Karpas-422 (cell line): ENCODE measurements around the gene UBE2F. TPM values are rescaled to one million over a fixed set of nuclear protein-coding genes. Genes with fewer than 3 reads are reported as not detected.
A peak's percentile ranks its signal among the peaks of the same experiment; 100 is the strongest.
"Not testable (repeated sequence)": the region's sequence is repeated elsewhere in the genome, so short reads cannot be mapped to it uniquely, and the experiment has no call there.

Source experiments
- DNase-seq: peaks from one replicate; pipeline ENCODE4 v3.0.0-alpha.2; 2015
- H2AFZ ChIP-seq: fragments of 200-600 bp; sonication (generic); 2 replicates; pipeline ENCODE4 v1.6.1; 2014; ENCODE audit warnings: antibody characterized with exemption, low read length, mixed read lengths
- H3K27ac ChIP-seq: fragments of 200-600 bp; sonication (generic); 2 replicates; pipeline ENCODE4 v1.5.1; 2014; ENCODE audit warnings: mild to moderate bottlenecking, low read length, moderate library complexity
- H3K27me3 ChIP-seq: fragments of 200-600 bp; sonication (generic); 2 replicates; pipeline ENCODE4 v1.6.1; 2014; ENCODE audit warnings: low read length, mixed read lengths
- H3K36me3 ChIP-seq: fragments of 200-600 bp; sonication (generic); 2 replicates; pipeline ENCODE4 v1.6.1; 2014; ENCODE audit warnings: low read length, mixed read lengths; ENCODE audit not compliant: insufficient read depth
- H3K4me1 ChIP-seq: fragments of 200-600 bp; sonication (generic); 2 replicates; pipeline ENCODE4 v1.6.1; 2014; ENCODE audit warnings: mild to moderate bottlenecking, low read length, mixed read lengths
- H3K4me2 ChIP-seq: fragments of 200-600 bp; sonication (generic); 2 replicates; pipeline ENCODE4 v1.6.1; 2014; ENCODE audit warnings: low read length, low read depth, mild to moderate bottlenecking; ENCODE audit not compliant: poor library complexity, severe bottlenecking
- H3K4me3 ChIP-seq: fragments of 200-600 bp; sonication (generic); 2 replicates; pipeline ENCODE4 v1.5.1; 2014; ENCODE audit warnings: mild to moderate bottlenecking, antibody characterized with exemption, low read length, mixed read lengths
- H3K79me2 ChIP-seq: fragments of 200-600 bp; sonication (generic); 2 replicates; pipeline ENCODE4 v1.6.1; 2014; ENCODE audit warnings: mild to moderate bottlenecking, low read length, mixed read lengths
- H3K9ac ChIP-seq: fragments of 200-600 bp; sonication (generic); 2 replicates; pipeline ENCODE4 v1.6.0; 2014; ENCODE audit warnings: low read length
- H3K9me2 ChIP-seq: fragments of 200-600 bp; sonication (generic), shearing (Covaris generic); replicated peaks from 2 replicates; pipeline ENCODE4 v1.6.0; 2014; ENCODE audit warnings: mild to moderate bottlenecking, low read length, moderate library complexity; ENCODE audit not compliant: insufficient read depth
- H3K9me3 ChIP-seq: fragments of 300-700, 200-600 bp; sonication (generic); 2 replicates; pipeline ENCODE4 v1.6.1; 2014; ENCODE audit warnings: low read length, mixed read lengths
- H4K20me1 ChIP-seq: fragments of 200-600 bp; sonication (generic); 2 replicates; pipeline ENCODE4 v1.6.1; 2014; ENCODE audit warnings: mild to moderate bottlenecking, antibody characterized with exemption, low read length, low read depth; ENCODE audit not compliant: insufficient read depth
- total RNA-seq: library from RNA; depleted of rRNA; stranded (reverse); fragments of >200 nt; shearing (Covaris generic); gene quantifications from 2 replicates; pipeline ENCODE4 v1.2.3, GENCODE V29; 2014; ENCODE audit warnings: low replicate concordance

UBE2F gene
- total RNA-seq, 1 experiment from 2014 or later: 63.3 TPM

- H3K4me3 ChIP-seq: no peak overlapping the region
Observed at GRCh38 chr2:238029853-238030252, 63.0 kb downstream of the UBE2F start.

GRCh38 chr2:238030422-238031155, 63.8 kb downstream of the UBE2F start:
- Histone ChIP-seq H3K9me2 (no peaks in the 10 kb centered on the region), H3K27ac (no peak overlapping the region)

More at GRCh38 chr2:238029853-238030252, 63.0 kb downstream of the UBE2F start:
- Histone ChIP-seq H4K20me1 (no peaks in the 10 kb centered on the region), H3K4me2 (no peak overlapping the region), H3K9me3 (no peaks in the 10 kb centered on the region), H3K27ac (no peak overlapping the region), H2AFZ (no peak overlapping the region), H3K4me1 (no peaks in the 10 kb centered on the region), H3K9me2 (no peaks in the 10 kb centered on the region), H3K27me3 (no peaks in the 10 kb centered on the region), H3K79me2 (no peaks in the 10 kb centered on the region), H3K36me3 (no peaks in the 10 kb centered on the region), H3K9ac (no peak overlapping the region)
- no peak for DNase-seq

GRCh38 chr2:238031751-238032150, 64.9 kb downstream of the UBE2F start:
- Histone ChIP-seq H3K9me2 (no peaks in the 10 kb centered on the region), H3K79me2 (no peaks in the 10 kb centered on the region), H4K20me1 (no peaks in the 10 kb centered on the region), H3K4me3 (no peak overlapping the region), H3K4me1 (no peaks in the 10 kb centered on the region), H3K4me2 (no peak overlapping the region), H3K27me3 (no peaks in the 10 kb centered on the region), H3K9me3 (no peaks in the 10 kb centered on the region), H2AFZ (no peak overlapping the region), H3K36me3 (no peaks in the 10 kb centered on the region), H3K27ac (no peak overlapping the region), H3K9ac (no peak overlapping the region)
- no peak for DNase-seq

More at GRCh38 chr2:238030422-238031155, 63.8 kb downstream of the UBE2F start:
- Histone ChIP-seq H3K27me3 (no peaks in the 10 kb centered on the region), H3K4me2 (no peak overlapping the region), H2AFZ (no peak overlapping the region), H3K36me3 (no peaks in the 10 kb centered on the region), H3K4me1 (no peaks in the 10 kb centered on the region), H3K79me2 (no peaks in the 10 kb centered on the region), H3K9ac (no peak overlapping the region), H3K4me3 (no peak overlapping the region), H3K9me3 (no peaks in the 10 kb centered on the region), H4K20me1 (no peaks in the 10 kb centered on the region)
- peak; percentile 45 for DNase-seq

GRCh38 chr2:238032755-238033337, 66.0 kb downstream of the UBE2F start:
- H3K36me3 ChIP-seq: no peaks in the 10 kb centered on the region
- DNase-seq: no peak
- no peaks in the 10 kb centered on the region for H3K9me3 ChIP-seq
- H3K9me2 ChIP-seq: no peaks in the 10 kb centered on the region
- H4K20me1 ChIP-seq: no peaks in the 10 kb centered on the region
- H3K4me2 ChIP-seq: no peak overlapping the region
- no peak overlapping the region for H2AFZ ChIP-seq
- H3K4me3 ChIP-seq: no peak overlapping the region
- no peaks in the 10 kb centered on the region for H3K79me2 ChIP-seq
- no peak overlapping the region for H3K9ac ChIP-seq
- no peaks in the 10 kb centered on the region for H3K4me1 ChIP-seq
- no peak overlapping the region for H3K27ac ChIP-seq
- H3K27me3 ChIP-seq: no peaks in the 10 kb centered on the region

GRCh38 chr2:238033991-238034390, 67.2 kb downstream of the UBE2F start:
- not testable (repeated sequence) for H3K4me2 ChIP-seq, H3K27ac ChIP-seq, H3K79me2 ChIP-seq, H3K9me2 ChIP-seq, H3K9me3 ChIP-seq, H3K27me3 ChIP-seq, DNase-seq, H2AFZ ChIP-seq, H3K9ac ChIP-seq, H3K36me3 ChIP-seq, H3K4me3 ChIP-seq, H4K20me1 ChIP-seq, H3K4me1 ChIP-seq

- no peaks in the 10 kb centered on the region for H3K9me3 ChIP-seq
- no peak overlapping the region for H2AFZ ChIP-seq
- H3K4me2 ChIP-seq: no peak overlapping the region
- no peak overlapping the region for H3K27ac ChIP-seq
- DNase-seq: no peak
- no peaks in the 10 kb centered on the region for H3K27me3 ChIP-seq
- no peaks in the 10 kb centered on the region for H4K20me1 ChIP-seq
- H3K4me3 ChIP-seq: no peak overlapping the region
- no peaks in the 10 kb centered on the region for H3K36me3 ChIP-seq
- H3K9ac ChIP-seq: no peak overlapping the region
- H3K9me2 ChIP-seq: no peaks in the 10 kb centered on the region
- H3K4me1 ChIP-seq: no peaks in the 10 kb centered on the region
- no peaks in the 10 kb centered on the region for H3K79me2 ChIP-seq
Observed at GRCh38 chr2:238038203-238038602, 71.4 kb downstream of the UBE2F start.

GRCh38 chr2:238039151-238039550, 72.3 kb downstream of the UBE2F start:
- Histone ChIP-seq H3K9me3 (no peaks in the 10 kb centered on the region), H3K27ac (no peak overlapping the region), H3K9me2 (no peaks in the 10 kb centered on the region), H3K79me2 (no peaks in the 10 kb centered on the region), H3K4me1 (no peaks in the 10 kb centered on the region), H3K4me2 (no peak overlapping the region), H3K36me3 (no peaks in the 10 kb centered on the region), H3K4me3 (no peak overlapping the region), H2AFZ (no peak overlapping the region), H3K9ac (no peak overlapping the region), H3K27me3 (no peaks in the 10 kb centered on the region), H4K20me1 (no peaks in the 10 kb centered on the region)
- no peak for DNase-seq

GRCh38 chr2:238039985-238040384, 73.2 kb downstream of the UBE2F start:
- Histone ChIP-seq H3K9ac (no peak overlapping the region), H3K36me3 (no peaks in the 10 kb centered on the region), H4K20me1 (no peaks in the 10 kb centered on the region), H3K9me3 (no peaks in the 10 kb centered on the region), H3K4me1 (no peaks in the 10 kb centered on the region), H3K9me2 (no peaks in the 10 kb centered on the region), H3K4me2 (no peak overlapping the region), H3K4me3 (no peak overlapping the region), H3K27me3 (no peaks in the 10 kb centered on the region), H2AFZ (no peak overlapping the region), H3K27ac (no peak overlapping the region), H3K79me2 (no peaks in the 10 kb centered on the region)
- DNase-seq: no peak
